SJSA1 (cell line): Measurements from ENCODE around the gene FAM72B. TPM values are rescaled to one million over a fixed set of nuclear protein-coding genes. Genes with fewer than 3 reads are reported as not detected.
"Not testable (repeated sequence)": the region's sequence is repeated elsewhere in the genome, so short reads cannot be mapped to it uniquely, and the experiment has no call there.

Experiments
- DNase-seq, 2 experiments: peaks; one replicate each; pipeline ENCODE4 v3.0.0-alpha.2; 2015 to 2020; ENCODE audit warnings: low spot score in 2 of 2, low read depth in 1 of 2
- H3K27ac ChIP-seq: fragments of 250-450 bp; sonication (Bioruptor Pico); 2 replicates; pipeline ENCODE4 v1.5.1; 2020; ENCODE audit warnings: mild to moderate bottlenecking, moderate library complexity
- H3K27me3 ChIP-seq: fragments of 250-450 bp; sonication (Bioruptor Pico); replicated peaks from 2 replicates; pipeline ENCODE4 v1.5.1; 2020; ENCODE audit warnings: mild to moderate bottlenecking, moderate library complexity
- H3K36me3 ChIP-seq: fragments of 250-450 bp; sonication (Bioruptor Pico); 2 replicates; pipeline ENCODE4 v1.5.1; 2020; ENCODE audit warnings: mild to moderate bottlenecking
- H3K4me1 ChIP-seq: fragments of 250-450 bp; sonication (Bioruptor Pico); replicated peaks from 2 replicates; pipeline ENCODE4 v1.6.1; 2021; ENCODE audit warnings: mild to moderate bottlenecking
- H3K4me3 ChIP-seq: fragments of 250-450 bp; sonication (Bioruptor Pico); 2 replicates; pipeline ENCODE4 v1.5.1; 2020; ENCODE audit warnings: mild to moderate bottlenecking
- H3K9me3 ChIP-seq: fragments of 250-450 bp; sonication (Bioruptor Pico); replicated peaks from 2 replicates; pipeline ENCODE4 v1.5.1; 2020; ENCODE audit warnings: mild to moderate bottlenecking
- total RNA-seq: library from RNA; depleted of rRNA; stranded (reverse); fragments of >200 nt; shearing (Covaris generic); gene quantifications from 2 replicates; pipeline ENCODE4 v1.2.3, GENCODE V29; 2014; rRNA removed

Gene FAM72B
- 5.1 and 9.6 TPM in 2 replicates for total RNA-seq

DNA sequence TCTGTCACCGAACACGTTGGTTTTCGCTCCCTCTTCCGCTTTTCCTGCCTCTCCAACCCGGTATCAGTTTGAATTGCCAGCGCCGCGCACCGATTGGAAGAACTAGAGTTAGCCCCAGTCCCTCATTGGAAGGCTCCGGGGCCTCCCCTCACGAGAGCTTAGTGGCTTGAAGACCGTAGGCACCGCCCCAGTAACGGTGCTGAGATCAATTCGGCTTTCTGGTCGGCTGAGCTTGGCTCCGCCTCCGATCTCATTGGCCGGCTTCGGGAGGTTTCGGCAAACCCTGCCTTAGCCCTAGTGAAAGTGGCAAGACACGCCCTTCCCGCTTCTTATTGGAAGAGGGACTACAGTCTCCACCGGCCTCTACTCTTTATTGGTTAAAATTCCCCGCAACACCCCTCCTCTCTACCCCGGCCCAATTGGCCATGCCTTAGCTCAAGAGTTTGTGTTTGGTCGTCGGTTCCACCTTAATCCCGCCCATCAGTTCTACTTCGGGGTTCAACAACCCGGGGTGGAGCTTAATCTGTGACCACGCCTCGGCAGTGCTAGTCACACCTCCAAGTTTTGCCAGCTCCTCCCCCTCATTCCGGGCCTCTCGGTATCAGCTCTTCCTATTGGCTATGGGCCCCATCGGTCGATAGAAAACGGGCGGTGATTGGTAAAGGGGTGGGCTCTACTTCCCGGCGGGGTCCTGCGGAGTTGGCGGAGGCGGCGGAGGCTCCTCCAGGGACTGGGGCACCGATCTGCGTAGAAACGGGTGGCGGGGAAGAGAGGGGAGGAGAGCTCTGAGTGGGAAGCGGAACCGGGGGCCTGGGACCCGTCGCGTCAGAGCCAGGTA is at the start of gene FAM72B, which contains the start of gene SRGAP2C:
FAM72B (minus strand) TSS at position 51 of the 838 bp plus-strand sequence. CDS start 851 bp downstream, outside the sequence.
SRGAP2C (plus strand) TSS at position 686 of the 838 bp plus-strand sequence. CDS start 2,472 bp downstream, outside the sequence.
- H3K27ac ChIP-seq, H3K4me1 ChIP-seq, H3K27me3 ChIP-seq, H3K9me3 ChIP-seq, H3K36me3 ChIP-seq: not testable (repeated sequence)
- peak within 1 kb of the TSS; percentile 34 for H3K4me3 ChIP-seq
- DNase-seq, result peak; percentile 96 to 98

DNA sequence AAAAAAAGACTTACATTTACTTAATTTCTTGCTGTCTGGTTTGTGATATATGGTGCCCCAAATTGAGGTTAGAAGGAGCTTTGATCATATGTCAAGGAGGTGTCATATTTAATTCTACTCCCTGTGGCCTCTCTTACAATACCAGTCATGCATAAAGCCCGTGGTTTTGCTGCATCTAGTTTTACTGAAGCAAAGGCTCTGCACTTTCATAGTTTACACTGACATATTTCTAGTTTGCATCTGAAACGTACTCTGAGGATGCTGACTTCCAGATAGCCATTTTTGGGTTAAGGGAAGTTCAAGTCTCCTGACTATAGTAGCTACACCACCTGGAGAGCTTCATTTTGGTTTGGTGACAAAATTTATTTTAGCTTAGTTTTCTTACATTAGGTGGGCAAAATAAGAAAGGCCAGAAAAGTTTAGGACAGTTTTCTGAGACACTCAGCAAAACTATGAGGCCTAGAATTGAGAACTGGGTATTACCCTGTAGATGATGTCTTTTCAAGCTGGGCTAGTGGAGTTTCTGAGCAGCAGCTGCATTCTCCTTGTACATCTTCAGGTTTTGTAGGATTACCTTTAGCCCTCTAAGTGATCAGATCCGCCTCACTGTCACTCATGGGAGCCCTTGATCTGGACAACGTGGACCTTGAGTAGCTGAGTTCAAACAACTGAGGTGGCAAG is 48.4 kb upstream of the FAM72B start:
- not testable (repeated sequence) for DNase-seq, H3K36me3 ChIP-seq, H3K27me3 ChIP-seq, H3K27ac ChIP-seq, H3K4me1 ChIP-seq, H3K9me3 ChIP-seq, H3K4me3 ChIP-seq

DNA sequence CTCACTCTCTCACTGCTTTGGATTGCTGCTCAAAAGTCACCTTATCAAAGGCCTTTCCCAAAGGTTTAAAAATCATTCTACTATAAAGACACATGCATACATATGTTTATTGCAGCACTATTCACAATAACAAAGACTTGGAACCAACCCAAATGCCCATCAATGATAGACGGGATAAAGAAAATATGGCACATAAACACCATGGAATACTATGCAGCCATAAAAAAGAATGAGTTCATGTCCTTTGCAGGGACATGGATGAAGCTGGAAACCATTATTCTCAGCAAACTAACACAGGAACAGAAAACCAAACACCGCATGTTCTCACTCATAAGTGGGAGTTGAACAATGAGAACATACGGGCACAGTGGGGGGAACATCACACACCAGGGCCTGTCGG is 46.5 kb upstream of the FAM72B start:
- not testable (repeated sequence) for DNase-seq, H3K4me1 ChIP-seq, H3K27ac ChIP-seq, H3K4me3 ChIP-seq, H3K36me3 ChIP-seq, H3K27me3 ChIP-seq, H3K9me3 ChIP-seq

DNA sequence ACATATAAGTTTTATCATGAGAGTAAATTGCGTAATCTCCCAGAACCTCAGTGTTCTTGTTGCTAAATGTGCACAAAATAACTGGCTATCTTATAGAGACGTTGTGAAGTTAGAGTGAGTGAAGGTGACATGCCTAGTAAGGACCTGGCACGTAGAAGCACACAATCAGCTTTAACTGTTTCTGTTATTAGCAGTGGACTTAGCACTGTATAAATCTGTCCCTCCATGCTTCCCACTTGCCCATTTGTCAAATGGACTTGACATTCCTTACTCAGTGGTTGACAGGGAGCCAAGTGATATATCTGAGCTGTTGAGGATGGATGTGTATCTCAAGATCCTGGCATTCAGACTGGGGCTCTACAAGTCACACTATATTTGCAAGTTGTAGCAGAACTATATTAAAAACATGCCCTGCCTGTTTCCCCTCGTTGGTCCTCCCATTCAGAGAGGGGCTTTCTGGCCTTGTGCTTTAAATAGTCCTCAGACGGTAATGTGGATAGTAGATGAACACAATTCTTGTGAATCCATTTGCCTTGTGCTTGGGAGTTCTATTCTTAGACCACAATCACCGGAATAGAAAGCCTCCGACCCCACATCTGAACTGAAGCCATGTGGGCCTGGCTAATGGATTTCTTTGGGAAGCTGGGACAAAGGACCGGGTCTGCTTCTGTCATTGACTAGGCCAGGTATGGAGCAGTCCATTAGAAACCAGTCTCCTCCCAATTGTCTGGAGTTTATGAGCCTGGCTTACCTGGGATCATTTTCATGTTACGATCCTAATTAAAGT is 43.6 kb upstream of the FAM72B start:
- H3K4me3 ChIP-seq, H3K27ac ChIP-seq, H3K36me3 ChIP-seq, H3K4me1 ChIP-seq, H3K27me3 ChIP-seq, H3K9me3 ChIP-seq, DNase-seq: not testable (repeated sequence)

DNA sequence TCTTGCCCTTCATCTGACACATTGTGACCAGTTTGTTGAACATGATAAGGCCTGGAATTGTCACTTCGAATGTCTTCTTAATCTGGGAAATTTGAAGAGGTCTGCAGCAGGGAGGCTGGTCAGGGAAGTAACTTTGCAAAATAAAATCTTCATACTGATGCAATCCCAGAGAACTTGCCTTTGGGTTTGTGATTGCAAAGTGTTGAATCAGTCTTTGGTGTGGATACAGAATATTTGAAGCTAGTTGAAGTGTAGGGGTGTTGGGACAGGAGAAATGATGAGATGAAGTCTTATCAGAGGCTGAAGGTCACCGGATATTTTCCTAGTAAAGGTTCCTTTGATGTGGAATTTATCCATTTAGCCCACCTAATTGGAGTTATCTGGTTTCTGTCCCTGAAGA is 42.8 kb upstream of the FAM72B start:
- not testable (repeated sequence) for H3K4me1 ChIP-seq, DNase-seq, H3K9me3 ChIP-seq, H3K27me3 ChIP-seq, H3K36me3 ChIP-seq, H3K4me3 ChIP-seq, H3K27ac ChIP-seq

DNA sequence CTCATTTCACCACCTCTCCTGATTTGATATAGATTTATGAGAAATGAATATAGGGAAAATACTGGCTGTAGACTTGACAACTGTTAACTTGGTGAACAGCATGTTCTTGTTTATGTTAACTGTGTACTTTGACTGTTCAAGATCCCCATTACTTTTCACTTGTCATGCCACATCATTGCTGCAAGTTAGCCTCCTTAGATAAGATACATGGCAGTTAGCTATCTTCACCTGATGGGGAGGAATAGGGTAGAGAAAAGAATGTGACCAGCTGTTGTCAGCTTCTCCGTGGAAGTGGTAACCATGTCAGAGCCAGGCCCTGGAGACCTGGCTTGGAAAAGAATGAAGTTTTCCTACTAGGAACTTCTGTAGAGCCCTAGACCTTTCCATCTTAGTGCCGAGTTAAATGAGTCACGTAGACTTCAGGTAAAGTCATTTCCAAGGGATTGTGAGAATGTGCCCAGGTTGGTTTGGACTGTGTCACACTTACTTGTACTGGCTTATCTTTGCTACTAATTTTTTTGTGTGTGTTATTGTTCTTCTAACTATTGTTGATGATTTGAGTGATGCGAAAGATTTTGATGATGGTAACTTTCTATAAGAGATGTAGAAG is 42.3 kb upstream of the FAM72B start:
- not testable (repeated sequence) for H3K4me3 ChIP-seq, H3K9me3 ChIP-seq, H3K36me3 ChIP-seq, DNase-seq, H3K4me1 ChIP-seq, H3K27me3 ChIP-seq, H3K27ac ChIP-seq

DNA sequence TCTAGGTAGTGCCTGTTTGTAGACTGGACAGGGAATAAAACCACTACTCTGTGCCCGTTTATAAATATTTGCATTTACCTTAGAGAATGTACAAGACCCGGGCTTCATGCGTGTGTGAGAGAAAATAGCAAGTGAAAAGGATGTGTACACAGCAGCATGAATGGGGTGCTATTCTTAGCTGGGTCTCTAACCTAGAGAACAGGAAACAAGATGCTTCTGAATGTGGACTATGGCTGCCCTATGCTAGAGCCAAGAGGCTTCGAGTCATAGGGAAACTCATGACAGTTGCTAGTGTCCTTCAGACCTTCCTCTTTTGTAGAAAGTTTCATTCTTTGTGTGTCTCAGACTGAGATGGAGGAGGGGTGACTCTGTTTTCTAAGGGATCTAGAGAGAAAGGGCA is 40.6 kb upstream of the FAM72B start:
- H3K27ac ChIP-seq, H3K9me3 ChIP-seq, H3K4me3 ChIP-seq, DNase-seq, H3K4me1 ChIP-seq, H3K27me3 ChIP-seq, H3K36me3 ChIP-seq: not testable (repeated sequence)

DNA sequence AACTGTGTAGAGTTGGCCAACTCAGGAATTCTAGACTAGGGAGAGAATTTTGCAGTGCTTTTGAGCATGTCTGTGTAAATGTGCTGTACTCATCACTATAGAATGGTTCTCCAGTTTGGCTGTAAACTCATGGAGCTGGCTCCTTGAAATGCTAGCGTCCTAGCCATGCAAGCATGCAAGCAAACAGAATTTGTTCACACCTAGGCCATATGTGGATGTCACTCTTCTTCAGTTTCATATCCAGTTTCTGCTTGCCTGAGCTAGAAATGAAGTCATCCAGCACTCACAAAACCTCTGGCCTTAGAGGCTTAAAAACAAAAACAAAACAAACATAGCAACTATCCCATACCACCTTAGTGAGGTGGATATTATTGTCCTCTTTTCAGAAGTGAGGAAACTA is 37.6 kb upstream of the FAM72B start:
- not testable (repeated sequence) for H3K9me3 ChIP-seq, H3K27me3 ChIP-seq, H3K4me1 ChIP-seq, H3K36me3 ChIP-seq, H3K27ac ChIP-seq, H3K4me3 ChIP-seq, DNase-seq

DNA sequence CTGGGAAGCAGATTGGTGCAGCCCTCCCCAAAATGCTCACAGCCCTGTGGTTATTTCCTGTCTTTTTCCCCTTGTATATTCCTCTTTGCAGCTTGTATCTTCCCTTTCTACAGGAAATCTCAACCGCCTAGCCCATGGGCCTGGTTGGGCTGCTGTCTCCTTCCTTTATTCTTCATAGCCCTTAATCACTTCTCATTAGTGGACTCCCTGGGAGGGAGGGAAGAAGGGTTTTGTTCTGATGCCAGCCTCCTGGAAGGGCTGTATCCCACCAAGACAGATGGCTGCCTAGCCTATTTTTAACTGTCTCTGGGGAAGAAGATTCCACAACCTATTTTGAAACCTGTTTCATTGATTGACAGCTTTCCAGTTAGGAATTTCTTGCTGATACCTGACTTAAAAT is 32.5 kb upstream of the FAM72B start:
- H3K36me3 ChIP-seq, H3K4me3 ChIP-seq, H3K4me1 ChIP-seq, H3K27ac ChIP-seq, DNase-seq, H3K9me3 ChIP-seq, H3K27me3 ChIP-seq: not testable (repeated sequence)

DNA sequence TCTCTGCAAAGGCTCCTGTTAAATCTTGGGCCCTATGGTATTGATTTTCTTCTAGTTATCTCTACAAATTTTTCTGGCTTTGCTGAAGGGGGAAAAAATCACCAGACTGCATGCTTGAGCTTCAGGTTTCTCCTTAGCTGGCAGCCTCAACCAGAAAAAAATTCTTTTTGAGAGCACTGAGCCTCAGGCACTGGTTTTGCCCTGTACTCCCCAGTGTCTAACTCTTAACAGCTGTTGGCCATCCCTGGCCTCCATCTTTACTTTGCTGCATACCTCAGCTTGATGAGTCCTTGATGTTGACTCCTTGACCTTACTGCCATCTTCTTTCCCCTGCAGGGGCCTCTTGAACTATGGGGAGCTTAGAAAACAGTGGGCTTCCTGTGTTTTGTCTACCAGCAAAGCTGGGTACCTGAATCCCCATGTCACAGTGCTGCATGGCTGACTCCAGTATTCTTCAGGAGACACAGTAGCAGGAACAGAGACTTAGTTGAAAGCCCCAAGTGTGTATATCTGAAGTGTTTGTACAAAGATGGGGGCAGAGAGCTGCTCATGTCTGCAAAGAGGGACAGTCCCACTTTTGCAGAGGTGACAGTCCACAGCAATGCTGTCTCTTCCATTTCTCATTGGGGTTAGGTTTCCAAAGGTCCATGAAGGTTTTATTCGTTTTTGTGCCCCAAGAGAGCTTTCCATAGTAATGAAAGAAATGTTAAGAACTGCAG is 31.7 kb upstream of the FAM72B start:
- not testable (repeated sequence) for H3K4me1 ChIP-seq, H3K9me3 ChIP-seq, H3K27ac ChIP-seq, H3K36me3 ChIP-seq, H3K27me3 ChIP-seq, DNase-seq, H3K4me3 ChIP-seq

DNA sequence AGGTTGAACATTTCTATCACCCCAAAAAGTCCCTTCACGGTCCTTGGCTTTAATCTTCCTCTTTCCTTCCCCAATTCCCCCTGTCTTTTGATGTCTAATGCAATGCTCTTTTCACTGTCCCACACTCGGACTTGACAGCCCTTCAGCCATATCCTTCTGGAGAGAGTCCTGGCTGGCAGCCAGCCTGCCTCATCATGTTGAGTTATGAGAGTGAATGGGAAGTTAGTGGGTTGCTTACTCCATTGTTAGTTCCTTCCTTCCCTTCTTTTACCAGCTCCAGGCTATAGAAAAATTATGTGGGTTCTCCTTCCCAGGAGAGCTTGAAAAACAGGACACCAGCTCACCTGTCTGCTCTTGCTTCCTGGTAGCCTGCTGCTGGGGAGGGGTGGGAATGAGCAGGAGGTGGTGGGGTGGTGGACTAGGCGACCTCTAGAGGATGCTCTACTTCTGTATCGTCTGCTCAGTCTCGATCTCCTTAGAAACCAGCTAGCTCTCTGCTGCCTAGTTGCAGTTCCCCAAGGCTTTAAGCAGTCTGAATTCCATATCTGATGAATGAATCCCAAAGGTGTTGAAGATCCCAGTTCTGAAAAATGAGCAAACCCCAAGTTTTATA is 30.5 kb upstream of the FAM72B start:
- H3K4me1 ChIP-seq, H3K9me3 ChIP-seq, H3K36me3 ChIP-seq, H3K4me3 ChIP-seq, H3K27ac ChIP-seq, DNase-seq, H3K27me3 ChIP-seq: not testable (repeated sequence)

DNA sequence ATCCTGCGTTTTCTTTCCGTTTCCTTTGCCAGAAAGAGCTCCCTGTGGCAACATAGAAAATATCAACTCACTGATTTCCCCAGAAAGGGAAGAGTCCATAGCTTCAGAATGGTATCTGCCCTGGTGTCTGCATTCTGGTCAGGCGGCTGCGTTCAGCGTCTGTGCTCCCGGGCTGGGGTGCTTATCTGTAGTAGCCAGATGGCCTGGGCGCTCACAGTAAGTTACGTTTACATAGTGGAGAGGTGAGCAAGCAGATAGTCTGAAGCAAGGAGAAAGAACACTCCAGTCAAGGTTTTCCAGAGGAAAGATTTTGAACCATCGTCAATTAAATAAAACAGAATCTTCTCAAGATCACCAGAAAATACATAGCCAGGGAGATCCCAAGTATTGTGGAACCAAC is 29.4 kb upstream of the FAM72B start:
- not testable (repeated sequence) for H3K36me3 ChIP-seq, H3K27ac ChIP-seq, H3K4me1 ChIP-seq, H3K4me3 ChIP-seq, DNase-seq, H3K27me3 ChIP-seq, H3K9me3 ChIP-seq

DNA sequence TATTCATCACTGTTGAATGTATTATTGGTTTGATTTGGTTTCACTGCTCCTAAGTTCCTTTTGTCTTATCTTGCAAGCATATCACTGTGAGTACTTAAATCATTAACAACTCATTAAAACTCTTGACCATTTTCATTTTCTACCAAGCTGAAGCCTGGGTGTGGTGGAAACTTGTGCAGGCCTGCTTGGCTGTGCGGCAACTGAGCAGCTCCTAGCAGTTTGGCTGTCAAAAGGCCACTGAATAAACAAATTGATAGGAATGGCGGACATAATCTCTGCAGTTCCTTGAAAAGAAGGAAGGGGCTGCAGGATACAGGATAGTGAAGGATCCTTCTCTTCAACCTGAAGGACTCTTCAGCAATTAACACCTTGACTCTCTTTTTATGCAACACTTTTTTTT is 26.6 kb upstream of the FAM72B start:
- H3K4me1 ChIP-seq, H3K9me3 ChIP-seq, H3K4me3 ChIP-seq, DNase-seq, H3K27ac ChIP-seq, H3K36me3 ChIP-seq, H3K27me3 ChIP-seq: not testable (repeated sequence)
